Glomerular visceral epithelial cell (primary cell): ENCODE results near the gene ZNF280D.

ENCODE experiments used
- DNase-seq: peaks from one replicate; pipeline ENCODE4 v3.0.0-alpha.2; 2016; ENCODE audit errors: extremely low spot score

Gene ZNF280D

DNA sequence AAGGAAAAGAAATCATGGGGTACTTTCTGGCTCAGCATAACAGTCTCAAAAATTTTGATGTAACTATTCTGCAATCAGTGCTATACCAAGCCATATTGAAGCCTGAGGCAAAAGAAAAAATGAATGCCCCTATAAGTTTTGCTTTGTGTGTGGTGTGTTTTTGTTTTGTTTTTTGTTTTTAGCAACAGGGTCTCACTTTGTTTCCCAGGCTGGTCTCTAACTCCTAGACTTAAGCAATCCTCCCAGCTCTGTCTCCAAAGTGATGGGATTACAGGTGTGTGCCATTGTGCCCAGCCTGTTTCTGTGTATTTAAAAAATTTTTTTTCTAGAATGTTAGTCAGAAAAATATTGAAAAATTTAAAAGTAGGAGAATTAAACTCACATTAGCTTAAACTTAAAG lies 93.2 kb downstream of the ZNF280D start:
- no peak for DNase-seq

DNA sequence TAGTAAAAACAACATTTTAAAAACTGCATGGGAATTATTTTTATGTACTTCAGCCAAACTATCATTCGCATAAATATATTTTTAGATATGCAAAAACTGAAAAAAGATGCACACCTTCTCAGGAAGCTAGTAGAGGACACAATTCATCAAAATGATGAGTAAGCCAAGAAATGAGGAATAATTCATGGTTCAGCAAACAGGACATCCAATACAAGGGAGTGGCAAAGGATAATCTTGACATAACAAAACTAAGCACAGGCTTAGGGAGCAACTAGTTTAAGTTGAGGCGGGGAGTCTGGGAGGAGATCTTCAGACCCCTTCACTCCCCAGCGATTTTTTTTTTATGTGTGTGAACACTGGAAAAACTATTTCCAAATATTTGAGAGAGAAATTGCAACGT lies 93.7 kb downstream of the ZNF280D start:
- DNase-seq: peak; percentile 1

DNA sequence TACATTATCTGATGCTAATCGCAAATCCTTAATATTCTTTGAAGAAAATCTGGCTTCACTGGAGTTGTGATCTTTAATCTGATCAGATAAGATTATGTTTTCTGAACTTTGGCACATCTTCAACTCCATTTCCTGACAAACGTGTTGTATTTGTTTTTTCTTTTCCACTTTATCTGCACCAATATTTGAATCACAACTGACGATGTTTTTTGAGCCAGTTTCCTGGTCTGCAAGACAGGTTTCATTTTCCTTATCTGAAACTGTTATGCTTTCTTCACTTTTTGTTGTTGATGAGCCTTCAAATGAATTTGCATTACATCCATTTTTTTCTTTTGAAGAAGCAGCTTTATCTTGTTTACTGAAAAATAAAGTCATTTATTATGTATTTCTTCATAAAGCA lies 101.5 kb downstream of the ZNF280D start:
- DNase-seq: no peak

DNA sequence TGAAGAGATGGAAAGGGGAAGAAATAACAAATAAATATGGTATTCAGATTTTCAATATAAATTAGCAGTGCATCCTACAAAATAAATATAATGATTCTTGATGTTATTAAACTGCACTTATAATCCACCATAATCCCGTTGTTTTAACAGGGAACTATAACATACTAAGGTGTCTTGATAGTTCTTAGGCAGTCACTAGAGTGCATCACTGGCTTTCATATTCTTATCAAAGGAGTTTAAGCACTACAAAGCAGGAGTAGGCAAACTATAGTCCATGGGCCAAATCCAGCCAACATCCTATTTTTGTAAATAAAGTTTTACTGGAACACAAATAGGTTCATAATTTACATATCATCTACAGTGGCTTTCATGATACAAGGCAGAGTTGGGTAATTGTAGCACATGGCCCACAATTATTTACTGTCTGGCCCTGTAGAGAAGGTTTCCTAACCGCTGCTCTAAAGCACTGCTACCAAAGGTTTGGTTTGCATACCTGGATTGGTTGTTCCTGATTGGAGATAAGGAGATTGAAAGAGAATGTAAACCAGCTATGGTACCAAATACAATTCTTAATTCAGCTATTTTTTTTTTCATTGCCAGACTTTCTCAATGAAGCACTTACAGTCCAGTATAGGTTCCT lies 104.3 kb downstream of the ZNF280D start:
- DNase-seq: no peak

DNA sequence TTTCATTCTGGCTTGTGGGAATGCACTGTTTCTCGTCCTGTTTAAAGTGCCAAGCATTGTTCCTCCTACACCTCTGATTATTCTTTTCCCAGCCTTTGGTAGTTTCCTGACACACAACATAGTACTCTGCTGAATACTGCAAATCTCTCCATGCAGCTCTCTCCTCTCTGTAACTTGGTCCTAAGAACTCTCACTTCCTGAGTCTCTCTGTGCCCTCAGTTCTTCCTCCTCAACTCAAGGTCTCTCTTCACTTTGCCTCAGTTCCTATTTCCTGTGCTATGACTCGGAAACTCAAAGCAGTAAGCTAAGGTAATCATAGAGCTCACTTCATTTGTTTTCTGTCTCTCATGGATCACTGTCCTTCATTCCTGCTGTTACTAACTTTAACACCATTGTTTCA lies 113.4 kb downstream of the ZNF280D start:
- DNase-seq: no peak

DNA sequence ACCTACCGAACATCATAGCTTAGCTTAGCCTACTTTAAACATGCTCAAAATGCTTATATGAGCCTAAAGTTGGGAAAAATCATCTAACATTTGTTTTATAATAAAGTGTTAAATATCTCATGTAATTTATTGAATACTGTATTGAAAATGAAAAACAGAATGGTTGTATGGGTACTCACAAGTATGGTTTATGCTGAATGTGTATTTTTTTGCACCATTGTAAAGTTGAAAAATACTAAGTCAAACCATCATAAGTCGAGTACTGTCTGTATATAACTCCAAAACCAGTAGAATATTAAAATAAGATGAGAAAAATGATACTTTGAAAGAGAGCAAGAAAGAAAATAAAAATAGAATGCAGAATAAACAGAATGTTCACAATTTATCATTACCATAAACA lies 115.7 kb downstream of the ZNF280D start:
- no peak for DNase-seq

DNA sequence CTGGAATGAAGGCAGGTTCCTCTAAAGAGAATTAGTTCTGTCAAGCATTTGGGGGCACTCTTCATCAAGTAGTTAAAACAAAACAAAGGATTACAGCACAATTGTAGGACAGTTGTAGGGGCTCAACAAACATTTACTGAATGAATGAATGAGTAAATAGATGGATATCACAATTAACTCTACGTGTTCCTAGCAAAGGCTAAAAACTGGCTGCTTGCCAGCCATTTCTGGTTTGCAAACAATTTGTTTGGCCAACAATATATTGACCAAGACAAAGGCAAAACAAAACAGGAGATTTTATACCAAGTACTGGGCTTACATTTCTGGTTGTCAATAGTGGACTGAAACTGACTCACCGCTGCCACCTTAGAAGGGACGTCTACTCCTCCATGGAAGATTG lies 116.8 kb downstream of the ZNF280D start:
- DNase-seq: no peak

DNA sequence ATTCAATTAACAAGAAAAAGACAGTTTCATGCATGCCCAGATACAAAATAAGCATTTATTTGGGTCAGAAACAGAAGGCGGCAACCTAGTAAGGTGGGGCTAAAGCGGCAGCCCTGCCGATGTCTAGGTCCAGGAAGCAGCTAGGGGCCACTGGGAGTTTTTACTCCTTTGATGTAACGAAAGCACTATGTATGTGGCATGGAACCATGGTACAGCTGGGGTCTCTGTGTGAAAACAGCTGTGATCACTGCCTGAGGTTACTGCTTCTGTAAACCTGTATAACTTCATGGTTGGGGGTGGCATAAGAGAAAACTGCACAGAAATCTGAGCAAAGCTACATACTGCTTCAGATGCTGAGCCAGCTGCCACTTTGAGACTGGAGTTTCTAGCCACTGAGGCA lies 119.5 kb downstream of the ZNF280D start:
- no peak for DNase-seq

DNA sequence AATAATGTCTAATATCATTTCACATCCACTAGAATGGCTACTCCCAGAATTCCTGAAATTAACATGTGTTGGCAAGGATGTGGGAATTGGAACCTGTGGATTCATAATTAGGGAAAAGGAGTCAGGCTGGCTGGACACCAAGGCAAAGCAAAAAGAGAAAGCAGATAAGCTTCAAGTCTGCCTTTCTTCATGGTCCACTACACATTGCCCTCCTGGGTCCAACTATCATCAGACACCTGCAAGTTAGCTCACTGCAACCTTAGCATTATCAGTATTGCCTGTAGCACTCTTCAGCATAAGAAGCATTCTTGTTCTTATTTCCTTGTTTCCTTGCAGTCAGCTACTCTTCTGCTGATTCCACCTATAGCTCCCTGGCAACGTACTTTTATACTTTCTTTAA lies 124.3 kb downstream of the ZNF280D start:
- DNase-seq: peak; percentile 15

DNA sequence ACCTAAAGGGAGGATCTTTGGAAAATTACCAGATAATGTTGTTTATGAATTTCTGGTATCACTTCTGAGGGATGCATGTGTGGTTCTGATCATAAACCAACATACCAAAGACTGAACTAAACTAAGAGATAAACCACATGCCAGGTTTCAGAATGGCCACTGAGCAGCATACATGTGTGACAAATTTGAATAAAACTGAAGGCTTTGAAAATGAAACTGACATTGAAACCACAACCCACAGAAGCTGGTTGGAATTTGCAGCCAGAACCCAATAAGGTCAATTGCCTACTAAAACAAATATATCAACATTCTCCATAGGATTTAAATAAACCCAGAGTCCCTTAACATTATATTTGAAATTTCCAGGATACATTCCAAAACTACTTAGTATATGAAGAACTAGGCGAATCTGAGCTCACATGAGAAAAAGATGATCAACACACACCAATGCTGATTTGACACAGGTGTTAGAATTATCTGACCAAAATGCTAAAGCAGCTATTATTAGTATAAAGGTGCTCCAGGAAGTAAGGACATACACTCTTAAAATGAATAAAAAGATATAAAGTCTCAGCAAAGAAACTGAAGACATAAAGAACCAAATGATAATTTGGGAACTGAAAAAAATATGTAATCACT lies 125.0 kb downstream of the ZNF280D start:
- DNase-seq: peak; percentile 53

DNA sequence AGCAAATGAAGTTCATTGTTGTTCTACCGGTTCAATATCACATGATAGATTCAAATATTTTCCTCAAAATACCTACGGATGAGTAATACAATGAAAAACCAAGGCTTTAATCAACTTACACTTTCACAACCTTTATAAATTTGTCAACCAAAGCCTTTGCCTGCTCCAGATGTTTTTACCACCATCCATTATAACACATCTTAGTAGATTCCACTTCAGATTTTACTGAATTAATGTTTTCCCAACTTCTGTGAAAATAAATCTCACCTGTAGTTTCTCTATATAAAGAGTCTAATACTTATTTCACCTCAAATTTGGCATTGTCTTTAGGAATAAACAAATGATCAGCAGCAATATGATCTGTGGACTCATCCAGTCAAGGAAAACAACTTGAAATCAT lies 131.1 kb downstream of the ZNF280D start:
- no peak for DNase-seq

DNA sequence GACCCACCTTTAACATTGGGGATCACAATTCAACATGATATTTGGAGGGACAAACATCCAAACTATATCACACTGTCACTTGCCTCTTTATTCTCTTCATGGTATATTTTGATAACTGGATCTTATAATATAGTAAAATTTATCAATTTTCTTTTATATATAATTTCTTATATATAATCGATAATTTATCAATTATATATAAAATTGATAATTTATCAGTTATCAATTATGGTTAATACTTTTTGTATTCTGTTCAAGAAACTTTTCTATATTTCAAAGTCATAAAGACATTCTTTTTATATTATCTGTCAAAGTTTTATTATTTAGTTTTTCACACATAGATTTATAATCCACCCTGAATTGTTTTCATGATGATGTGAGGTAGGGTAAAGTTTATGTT lies 132.9 kb downstream of the ZNF280D start:
- DNase-seq: no peak

DNA sequence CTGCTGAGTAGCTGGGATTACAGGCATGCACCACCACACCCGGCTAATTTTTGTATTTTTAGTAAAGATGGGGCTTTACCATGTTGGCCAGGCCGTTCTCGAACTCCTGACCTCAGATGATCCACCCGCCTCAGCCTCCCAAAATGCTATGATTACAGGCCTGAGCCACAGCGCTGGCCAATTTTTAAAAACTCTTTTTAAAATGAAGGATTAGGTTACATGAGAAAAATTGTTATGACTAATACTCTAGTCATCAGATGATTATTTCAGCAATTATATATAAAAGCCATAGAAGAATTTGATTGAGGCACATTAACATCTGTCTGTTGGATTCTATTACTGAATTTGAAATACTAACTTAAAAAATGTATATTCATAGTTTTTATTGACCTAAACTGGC lies 134.3 kb downstream of the ZNF280D start:
- DNase-seq: no peak

DNA sequence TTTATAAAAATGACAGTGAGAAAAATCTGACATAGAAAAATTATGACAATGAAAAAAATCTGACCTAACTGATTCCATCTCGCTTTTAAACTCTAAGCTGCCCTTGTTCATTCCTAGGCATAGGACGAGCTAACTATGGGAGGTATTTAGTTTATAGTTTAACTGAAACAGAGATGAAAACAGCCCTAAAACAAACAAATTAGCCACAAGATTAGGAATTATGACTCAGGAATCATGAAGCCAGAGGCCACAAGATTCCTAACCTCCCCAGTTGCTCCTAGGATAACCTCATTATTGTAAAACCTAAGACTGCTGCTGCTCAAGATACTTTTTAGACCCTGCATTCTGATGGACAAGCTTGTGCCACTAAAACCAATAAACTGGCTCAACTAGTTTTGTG lies 145.6 kb downstream of the ZNF280D start:
- DNase-seq: peak; percentile 44

DNA sequence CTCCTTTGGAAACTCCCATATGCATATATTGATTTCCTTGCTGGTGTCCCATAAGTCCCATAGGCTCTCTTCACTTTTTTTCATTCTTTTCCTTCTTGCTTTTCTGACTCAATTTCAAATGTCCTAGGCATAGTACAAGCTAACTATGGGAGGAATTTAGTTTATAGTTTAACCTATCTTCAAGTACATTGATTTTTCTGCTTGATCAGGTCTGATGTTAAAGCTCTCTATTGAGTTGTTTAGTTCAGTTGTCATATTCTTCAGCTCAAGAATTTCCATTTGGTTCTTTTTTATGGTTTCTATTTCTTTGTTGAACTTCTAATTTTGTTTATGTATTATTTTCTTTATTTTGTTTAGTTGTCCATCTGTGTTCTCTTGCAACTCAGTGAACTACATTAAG lies 147.1 kb downstream of the ZNF280D start:
- DNase-seq: no peak

DNA sequence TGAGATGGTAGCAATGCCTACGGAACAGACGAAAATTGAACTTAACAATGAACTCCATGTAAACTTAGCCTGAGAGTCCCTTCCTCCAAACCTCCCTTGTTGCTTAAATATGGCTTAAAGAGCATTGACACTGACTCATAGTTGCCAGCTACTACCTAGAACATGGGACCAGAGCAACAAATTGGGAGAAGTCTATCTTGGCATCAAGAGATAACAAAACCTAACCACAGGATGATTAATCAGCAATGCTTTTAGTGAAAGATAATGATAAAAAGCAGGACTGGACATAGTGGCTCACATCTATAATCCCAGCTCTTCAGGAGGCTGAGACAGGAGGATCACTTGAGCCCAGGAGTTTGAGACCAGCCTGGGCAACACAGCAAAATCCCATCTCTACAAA lies 150.5 kb downstream of the ZNF280D start:
- DNase-seq: no peak
